H1 (cell line): ENCODE results near the gene POU2F1. TPM values are rescaled to one million over a fixed set of nuclear protein-coding genes. Genes with fewer than 3 reads are reported as not detected.

ENCODE experiments used
- CTCF ChIA-PET: fragments of 300-600 bp; sonication (Branson Sonifier 250); formaldehyde crosslinking; loops from one replicate; lab custom pipeline; 2021; ENCODE audit not compliant: partially characterized antibody; lab: Charles Lee
- POLR2A ChIA-PET: fragments of 300-600 bp; sonication (Branson Sonifier 250); formaldehyde crosslinking; loops from one replicate; lab custom pipeline; 2021; ENCODE audit warnings: inconsistent platforms; ENCODE audit not compliant: partially characterized antibody; lab: Charles Lee
- DNase-seq, 2 experiments: peaks; one replicate each; pipeline versions ENCODE4 v3.0.0 to v3.0.0-alpha.2; 2010 to 2022; ENCODE audit warnings: low spot score in 2 of 2, low read depth in 1 of 2, mixed read lengths in 1 of 2
- FAIRE-seq: peaks from 2 replicates; lab custom pipeline; 2011; peaks lifted over from hg19 to GRCh38; lab: Jason Lieb, UNC
- H2AFZ ChIP-seq: 2 replicates; pipeline ENCODE4 v1.8.1; 2012; ENCODE audit warnings: low read length, inconsistent platforms
- H2AK5ac ChIP-seq: 2 replicates; pipeline ENCODE4 v1.6.1; 2013; ENCODE audit warnings: low read depth, low read length
- H2BK120ac ChIP-seq: replicated peaks from 2 replicates; pipeline ENCODE3; 2013; ENCODE audit warnings: low read depth, low read length, inconsistent platforms
- H2BK12ac ChIP-seq: 2 replicates; pipeline ENCODE4 v1.6.1; 2013; ENCODE audit warnings: low read depth, low read length
- H2BK15ac ChIP-seq: 2 replicates; pipeline ENCODE4 v1.6.1; 2013; ENCODE audit warnings: low read length
- H2BK20ac ChIP-seq: 2 replicates; pipeline ENCODE4 v1.6.1; 2013; ENCODE audit warnings: low read length
- H2BK5ac ChIP-seq: 2 replicates; pipeline ENCODE4 v1.6.1; 2013; ENCODE audit warnings: low read depth, low read length
- H3K14ac ChIP-seq: 2 replicates; pipeline ENCODE4 v1.6.1; 2013; ENCODE audit warnings: inconsistent platforms; ENCODE audit not compliant: insufficient read length
- H3K18ac ChIP-seq: 2 replicates; pipeline ENCODE4 v1.6.1; 2013; ENCODE audit warnings: low read length; ENCODE audit errors: extremely low read depth
- H3K23ac ChIP-seq: 2 replicates; pipeline ENCODE4 v1.6.1; 2013; ENCODE audit warnings: inconsistent platforms; ENCODE audit not compliant: insufficient read length
- H3K23me2 ChIP-seq: 2 replicates; pipeline ENCODE4 v1.6.1; 2013; ENCODE audit warnings: low read depth, low read length
- H3K27ac ChIP-seq: 2 replicates; pipeline ENCODE4 v1.6.1; 2011; ENCODE audit warnings: low read depth, low read length, inconsistent platforms
- H3K27me3 ChIP-seq, 4 experiments: replicated peaks in 1 of 4; 1 replicate in 1 of 4; 2 replicates in 3 of 4; pipeline versions ENCODE4 v1.6.1 to v1.8.1; 2011 to 2013; ENCODE audit warnings: low read length in 3 of 4, mild to moderate bottlenecking in 3 of 4, inconsistent platforms in 2 of 4, mixed read lengths in 2 of 4, moderate library complexity in 1 of 4; ENCODE audit not compliant: control insufficient read depth in 3 of 4, insufficient read depth in 3 of 4; ENCODE audit errors: extremely low read depth in 1 of 4
- H3K36me3 ChIP-seq, 4 experiments: 2 replicates each; pipeline versions ENCODE4 v1.6.1 to v1.8.1; 2011 to 2013; ENCODE audit warnings: mild to moderate bottlenecking in 4 of 4, low read length in 3 of 4, moderate library complexity in 2 of 4, control low read depth in 1 of 4, inconsistent platforms in 1 of 4; ENCODE audit not compliant: insufficient read depth in 4 of 4, control insufficient read depth in 2 of 4
- H3K4ac ChIP-seq: replicated peaks from 2 replicates; pipeline ENCODE3; 2013; ENCODE audit warnings: low read length, low read depth, mixed read lengths, inconsistent platforms; ENCODE audit not compliant: insufficient read length
- H3K4me1 ChIP-seq, 4 experiments: replicated peaks in 1 of 4; 1 replicate in 1 of 4; 2 replicates in 3 of 4; pipeline versions ENCODE4 v1.6.1 to v1.8.1; 2011 to 2013; ENCODE audit warnings: low read length in 3 of 4, inconsistent platforms in 2 of 4, mixed read lengths in 1 of 4; ENCODE audit not compliant: insufficient read depth in 4 of 4, control insufficient read depth in 3 of 4
- H3K4me2 ChIP-seq, 2 experiments: 2 replicates each; pipeline versions ENCODE4 v1.6.1 to v1.8.1; 2011 to 2013; ENCODE audit warnings: low read depth in 2 of 2, low read length in 2 of 2, control low read depth in 1 of 2, inconsistent platforms in 1 of 2, mild to moderate bottlenecking in 1 of 2; ENCODE audit not compliant: insufficient read depth in 1 of 2
- H3K4me3 ChIP-seq, 4 experiments: fragments of 200-600, 300-600 bp in 1 of 4; sonication (generic), shearing (Covaris generic), sonication (Bioruptor Twin) in 1 of 4; 2 replicates each; pipeline versions ENCODE4 v1.5.1 to v1.8.1; 2011 to 2016; ENCODE audit warnings: low read length in 4 of 4, low read depth in 3 of 4, control low read depth in 2 of 4, inconsistent platforms in 2 of 4, mild to moderate bottlenecking in 2 of 4, mixed read lengths in 1 of 4, moderate library complexity in 1 of 4; ENCODE audit not compliant: insufficient read depth in 2 of 4; ENCODE audit errors: extremely low read depth in 1 of 4
- H3K56ac ChIP-seq: replicated peaks from 2 replicates; pipeline ENCODE3; 2013; ENCODE audit warnings: low read depth, mild to moderate bottlenecking, mixed read lengths, low read length, inconsistent platforms; ENCODE audit not compliant: insufficient read length
- H3K79me1 ChIP-seq: 2 replicates; pipeline ENCODE4 v1.6.1; 2013; ENCODE audit warnings: low read depth, low read length, control low read depth
- H3K79me2 ChIP-seq, 2 experiments: 2 replicates each; pipeline versions ENCODE4 v1.6.1 to v1.8.1; 2012 to 2013; ENCODE audit warnings: low read length in 2 of 2, mild to moderate bottlenecking in 2 of 2, inconsistent platforms in 1 of 2; ENCODE audit not compliant: insufficient read depth in 2 of 2, control insufficient read depth in 1 of 2
- H3K9ac ChIP-seq, 4 experiments: replicated peaks in 1 of 4; 1 replicate in 1 of 4; 2 replicates in 3 of 4; pipeline versions ENCODE4 v1.6.1 to v1.8.1; 2011 to 2013; ENCODE audit warnings: low read depth in 3 of 4, low read length in 3 of 4, control low read depth in 2 of 4, mild to moderate bottlenecking in 2 of 4, moderate library complexity in 2 of 4, inconsistent platforms in 1 of 4; ENCODE audit errors: extremely low read depth in 1 of 4
- H3K9me3 ChIP-seq, 2 experiments: 2 replicates each; pipeline versions ENCODE4 v1.6.1 to v1.8.1; 2012 to 2013; ENCODE audit warnings: mild to moderate bottlenecking in 2 of 2, moderate library complexity in 2 of 2, control low read depth in 1 of 2, inconsistent platforms in 1 of 2, low read depth in 1 of 2, low read length in 1 of 2, mixed read lengths in 1 of 2; ENCODE audit not compliant: insufficient read depth in 2 of 2
- H4K20me1 ChIP-seq, 2 experiments: replicated peaks in 1 of 2; 2 replicates each; pipeline versions ENCODE3 to v1.8.1; 2011 to 2013; ENCODE audit warnings: inconsistent platforms in 2 of 2, low read length in 2 of 2, mild to moderate bottlenecking in 1 of 2; ENCODE audit not compliant: insufficient read depth in 2 of 2, control insufficient read depth in 1 of 2
- H4K5ac ChIP-seq: 2 replicates; pipeline ENCODE4 v1.6.1; 2013; ENCODE audit warnings: low read length, low read depth, mixed read lengths, inconsistent platforms; ENCODE audit not compliant: insufficient read length
- H4K8ac ChIP-seq: 2 replicates; pipeline ENCODE4 v1.8.0; 2013; ENCODE audit warnings: mild to moderate bottlenecking, moderate library complexity, low read length, inconsistent platforms; ENCODE audit not compliant: insufficient read depth; ENCODE audit errors: extremely low read depth
- H4K91ac ChIP-seq: replicated peaks from 2 replicates; pipeline ENCODE3; 2013; ENCODE audit warnings: low read length, mixed read lengths, inconsistent platforms; ENCODE audit not compliant: insufficient read length
- CTBP2 ChIP-seq: IDR thresholded peaks from 2 replicates; pipeline ENCODE4 v1.7.0; 2011; ENCODE audit warnings: borderline replicate concordance, mild to moderate bottlenecking, moderate library complexity, mixed read lengths, low read length; ENCODE audit not compliant: insufficient read depth, insufficient read length
- CTCF ChIP-seq, 3 experiments: IDR thresholded peaks; 1 replicate in 2 of 3; 2 replicates in 1 of 3; pipeline versions ENCODE4 v1.5.1 to v1.6.1; 2011; ENCODE audit warnings: low read length in 3 of 3, mild to moderate bottlenecking in 3 of 3, inconsistent platforms in 2 of 3, low read depth in 1 of 3, moderate library complexity in 1 of 3; ENCODE audit not compliant: insufficient read depth in 1 of 3; ENCODE audit errors: control extremely low read depth in 1 of 3
- EGR1 ChIP-seq: IDR thresholded peaks from 2 replicates; pipeline ENCODE4 v1.6.1; 2011; ENCODE audit warnings: low read depth, low read length, borderline replicate concordance
- GTF2F1 ChIP-seq: IDR thresholded peaks from 2 replicates; pipeline ENCODE4 v1.6.1; 2012; ENCODE audit warnings: low read depth, low read length, improper control_type of control experiment, borderline replicate concordance
- MAFK ChIP-seq: IDR thresholded peaks from 2 replicates; pipeline ENCODE4 v1.6.1; 2012; ENCODE audit warnings: low read depth, mild to moderate bottlenecking, improper control_type of control experiment, low read length
- RAD21 ChIP-seq, 2 experiments: IDR thresholded peaks in 1 of 2; conservative IDR thresholded peaks in 1 of 2; 2 replicates each; pipeline ENCODE4 v1.6.1; 2011; ENCODE audit warnings: low read depth in 2 of 2, low read length in 2 of 2, improper control_type of control experiment in 1 of 2, inconsistent platforms in 1 of 2, mild to moderate bottlenecking in 1 of 2, moderate library complexity in 1 of 2
- WGBS, 2 experiments: shearing (Covaris generic) in 1 of 2; methylation state at CpG; one replicate each; pipeline versions ENCODE4 v1.1.6 to v1.1.7; 2013 to 2015; ENCODE audit warnings: low lambda C conversion rate in 2 of 2, mixed read lengths in 2 of 2, inconsistent platforms in 1 of 2, low coverage in 1 of 2, missing lambda C conversion rate in 1 of 2; ENCODE audit not compliant: insufficient replicate concordance in 2 of 2, insufficient coverage in 1 of 2, insufficient read length in 1 of 2; ENCODE audit errors: extremely low coverage in 1 of 2, missing lambda C conversion rate in 1 of 2; 5-methylcytosine and 5-hydroxymethylcytosine counted together
- polyA plus RNA-seq, 7 experiments: library from polyadenylated mRNA; depleted of rRNA in 3 of 7; stranded (reverse) in 5 of 7; unstranded in 2 of 7; fragments of >200 nt in 5 of 7; fragments of 200-250 nt in 2 of 7; gene quantifications; 1 replicate in 5 of 7; 2 replicates in 1 of 7; 4 replicates in 1 of 7; pipeline versions ENCODE4 v1.2.1 to v1.2.3, GENCODE V29; 2011 to 2013; ENCODE audit warnings: missing spikeins in 2 of 7, mixed read lengths in 2 of 7
- total RNA-seq: library from RNA; stranded (reverse); fragmentation: NEBNext Ultra II Directional; extraction: Animal tissue kit (Norgen Biotek cat#: 25700); gene quantifications from 2 replicates; pipeline ENCODE4 v1.2.1, GENCODE V29; 2021

The POU2F1 gene
- total and polyA plus RNA-seq, 2 of the 8 experiments (the other 6 are each of a cell fraction or from before 2014, with no cell fraction given), result 37.0 to 57.2 TPM

- no peaks in the 10 kb centered on the region for H3K23me2 ChIP-seq
- DNase-seq (no peak), FAIRE-seq (no peak)
- no peak overlapping the region for H3K14ac ChIP-seq
- no peak overlapping the region for H2BK120ac ChIP-seq
- no peak overlapping the region for H3K18ac ChIP-seq
- H4K8ac ChIP-seq, result no peak overlapping the region
- H3K23ac ChIP-seq, result no peak overlapping the region
- H3K4me2 ChIP-seq, result no peak overlapping the region
- H3K27me3 ChIP-seq, result no peaks in the 10 kb centered on the region
- no peak overlapping the region for H2BK5ac ChIP-seq
- WGBS, 2 experiments, result 86% methylated on average over 3 of the region's 3 CpGs; no CpG with 5 or more reads in 1 of the 2 experiments
- H3K79me1 ChIP-seq, result no peaks in the 10 kb centered on the region
- H3K36me3 ChIP-seq, result peaks cover 0 to 38% (median 8%) of the 10 kb centered on the region in 4 experiments; a peak in 4 of 8 replicates
- H3K79me2 ChIP-seq, result peaks cover 0 to 63% of the 10 kb centered on the region in 2 experiments; a peak in 2 of 4 replicates
- no peak overlapping the region for H2BK12ac ChIP-seq
- no peak overlapping the region for H3K56ac ChIP-seq
- no peak overlapping the region for H3K9ac ChIP-seq
- ChIA-PET CTCF (interaction anchor here (0.9 to 1.9 kb wide), 2 partner anchors 50 to 240 kb away, joined by 3 to 6 read pairs; no protein-coding TSS in a partner anchor), POLR2A (interaction anchor here (0.6 to 0.9 kb wide), 2 partner anchors 12 to 19 kb away, joined by 4 read pairs; no protein-coding TSS in a partner anchor)
- H3K4ac ChIP-seq, result no peak overlapping the region
- H2AFZ ChIP-seq, result no peak overlapping the region
- H2BK20ac ChIP-seq, result no peak overlapping the region
- peaks cover 32 to 35% of the 10 kb centered on the region in 2 experiments for H3K9me3 ChIP-seq
- no peak overlapping the region for H2AK5ac ChIP-seq
- H4K91ac ChIP-seq, result no peak overlapping the region
- H4K20me1 ChIP-seq, result no peaks in the 10 kb centered on the region
- no peak overlapping the region for H2BK15ac ChIP-seq
- no peak overlapping the region for H3K4me3 ChIP-seq
- H3K27ac ChIP-seq, result no peak overlapping the region
- H3K4me1 ChIP-seq, result no peaks in the 10 kb centered on the region
- H4K5ac ChIP-seq, result no peak overlapping the region
- TF ChIP-seq CTCF (IDR thresholded peaks at IDR 0.05; ENCODE audit: control extremely low read depth in 1 of 3, insufficient read depth in 1 of 3, low read depth in 1 of 3, low read length in 3 of 3) (no peak), MAFK (no peak), EGR1 (no peak), GTF2F1 (no peak), RAD21 (IDR thresholded peaks at IDR 0.05 in 1 of 2, conservative IDR thresholded peaks at IDR 0.05 in 1 of 2; ENCODE audit: low read depth in 2 of 2, low read length in 2 of 2) (no peak), CTBP2 (no peak)
Measured at GRCh38 chr1:167317463-167317862, 96.8 kb downstream of the POU2F1 start.
